ENCODE measurements around the gene GGCT.
"Not testable (repeated sequence)": the region's sequence is repeated elsewhere in the genome, so short reads cannot be mapped to it uniquely, and the experiment has no call there.

GGCT gene

GRCh38 chr7:30504301-30505173 lies at the start of gene GGCT:
GGCT (minus strand) TSS chr7:30504829; CDS start chr7:30504709, 120 bp downstream.
- peak; percentile 100 for DNase-seq

GRCh38 chr7:30553546-30553945 lies 48.9 kb upstream of the GGCT start:
- peak; percentile 22 for DNase-seq

GRCh38 chr7:30553141-30553540 lies 48.5 kb upstream of the GGCT start:
- no peak for DNase-seq

- DNase-seq: no peak
Measured at GRCh38 chr7:30552330-30552729, 47.7 kb upstream of the GGCT start.

GRCh38 chr7:30549931-30550493 lies 45.4 kb upstream of the GGCT start:
- DNase-seq: peak; percentile 73

GRCh38 chr7:30548845-30549244 lies 44.2 kb upstream of the GGCT start:
- peak; percentile 92 for DNase-seq

- no peak for DNase-seq
Measured at GRCh38 chr7:30546596-30546995, 42.0 kb upstream of the GGCT start.

- peak; percentile 52 for DNase-seq
Measured at GRCh38 chr7:30545791-30546555, 41.3 kb upstream of the GGCT start.

GRCh38 chr7:30543813-30544525 lies 39.3 kb upstream of the GGCT start:
- no peak for DNase-seq

GRCh38 chr7:30543115-30543514 lies 38.5 kb upstream of the GGCT start:
- DNase-seq: not testable (repeated sequence)

GRCh38 chr7:30533886-30534285 lies 29.3 kb upstream of the GGCT start:
- no peak for DNase-seq

- DNase-seq: no peak
Measured at GRCh38 chr7:30531286-30531685, 26.7 kb upstream of the GGCT start.

GRCh38 chr7:30530373-30530772 lies 25.7 kb upstream of the GGCT start:
- no peak for DNase-seq

- DNase-seq: no peak
Measured at GRCh38 chr7:30528779-30529178, 24.1 kb upstream of the GGCT start.

- DNase-seq: not testable (repeated sequence)
Measured at GRCh38 chr7:30527297-30527696, 22.7 kb upstream of the GGCT start.

- DNase-seq: peak; percentile 8
Measured at GRCh38 chr7:30526163-30526562, 21.5 kb upstream of the GGCT start.

GRCh38 chr7:30525429-30525828 lies 20.8 kb upstream of the GGCT start:
- DNase-seq: no peak

GRCh38 chr7:30524545-30524944 lies 19.9 kb upstream of the GGCT start:
- DNase-seq: peak; percentile 21

- DNase-seq: no peak
Measured at GRCh38 chr7:30523466-30523865, 18.8 kb upstream of the GGCT start.

GRCh38 chr7:30522159-30522558 lies 17.5 kb upstream of the GGCT start:
- no peak for DNase-seq

GRCh38 chr7:30521532-30521931 lies 16.9 kb upstream of the GGCT start:
- DNase-seq: no peak

GRCh38 chr7:30519122-30519521 lies 14.5 kb upstream of the GGCT start:
- DNase-seq: no peak

GRCh38 chr7:30515761-30516160 lies 11.1 kb upstream of the GGCT start:
- DNase-seq: no peak

Measured in NCI-H69 (cell line).